HT1080 (cell line): ENCODE data around the gene GCNA. TPM values are rescaled to one million over a fixed set of nuclear protein-coding genes. Genes with fewer than 3 reads are reported as not detected.

ENCODE experiments used
- DNase-seq: peaks from one replicate; pipeline ENCODE4 v3.0.0-alpha.2; 2015; ENCODE audit warnings: low read depth
- polyA plus RNA-seq, 2 experiments: library from polyadenylated mRNA; depleted of rRNA; stranded (reverse); fragments of >200 nt; gene quantifications; 2 replicates each; pipeline ENCODE4 v1.2.3, GENCODE V29; 2015
- total RNA-seq: library from RNA; depleted of rRNA; stranded (reverse); fragments of >200 nt; shearing (Covaris generic); gene quantifications from 2 replicates; pipeline ENCODE4 v1.2.3, GENCODE V29; 2014; rRNA removed

GCNA gene
- total RNA-seq, result 0.87 and 1.4 TPM in 2 replicates
- 0.51 and 0.71 TPM in 2 replicates for polyA plus RNA-seq (2015; cell fraction: cytosol; rRNA removed)
- polyA plus RNA-seq (2015; cell fraction: nucleus; rRNA removed), result 5.1 and 5.6 TPM in 2 replicates

DNA sequence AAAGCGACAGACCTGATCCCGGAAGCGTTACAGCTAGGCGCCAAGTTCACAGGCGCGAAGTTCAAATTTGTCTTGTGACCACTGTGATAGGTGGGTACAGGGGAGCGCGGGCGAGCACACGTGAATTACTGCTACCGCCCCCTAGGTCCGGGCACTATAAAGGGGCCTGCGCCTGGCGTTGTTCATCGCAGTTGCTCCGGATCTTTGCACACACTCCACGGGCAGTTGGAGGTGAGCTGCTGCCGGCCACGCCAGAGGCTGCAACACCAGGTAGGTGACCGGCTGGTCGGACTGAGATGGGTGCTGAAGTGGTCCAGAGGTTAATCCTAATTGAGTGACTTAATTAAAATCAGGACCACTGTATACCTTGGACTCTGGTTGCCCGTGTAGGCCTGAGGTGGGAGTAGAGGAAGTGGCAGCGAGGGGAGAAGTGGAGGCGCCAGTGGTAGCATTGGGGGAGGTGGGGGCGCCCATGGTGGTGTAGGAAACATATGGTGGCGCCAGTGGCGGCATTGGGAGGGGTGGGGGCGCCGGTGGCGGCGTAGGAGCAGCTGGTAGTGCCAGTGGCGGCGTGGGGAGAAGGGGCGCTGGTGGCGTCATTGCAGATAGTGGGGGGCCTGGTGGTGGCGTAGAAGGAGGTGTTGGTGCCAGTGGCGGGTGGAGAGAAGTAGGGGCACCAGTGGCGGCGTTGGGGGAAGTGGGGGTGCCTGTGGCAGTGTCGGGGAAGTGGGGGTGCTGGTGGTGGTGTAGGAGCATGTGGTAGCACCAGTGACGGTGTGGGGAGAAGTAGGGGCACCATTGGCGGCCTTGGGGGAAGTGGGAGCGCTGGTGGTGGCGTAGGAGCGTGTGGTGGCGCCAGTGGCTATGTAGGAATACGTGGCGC is at the start of gene GCNA:
GCNA (plus strand) TSS at position 185 of the 883 bp plus-strand sequence. CDS start 2,385 bp downstream, outside the sequence.
- DNase-seq, result no peak

DNA sequence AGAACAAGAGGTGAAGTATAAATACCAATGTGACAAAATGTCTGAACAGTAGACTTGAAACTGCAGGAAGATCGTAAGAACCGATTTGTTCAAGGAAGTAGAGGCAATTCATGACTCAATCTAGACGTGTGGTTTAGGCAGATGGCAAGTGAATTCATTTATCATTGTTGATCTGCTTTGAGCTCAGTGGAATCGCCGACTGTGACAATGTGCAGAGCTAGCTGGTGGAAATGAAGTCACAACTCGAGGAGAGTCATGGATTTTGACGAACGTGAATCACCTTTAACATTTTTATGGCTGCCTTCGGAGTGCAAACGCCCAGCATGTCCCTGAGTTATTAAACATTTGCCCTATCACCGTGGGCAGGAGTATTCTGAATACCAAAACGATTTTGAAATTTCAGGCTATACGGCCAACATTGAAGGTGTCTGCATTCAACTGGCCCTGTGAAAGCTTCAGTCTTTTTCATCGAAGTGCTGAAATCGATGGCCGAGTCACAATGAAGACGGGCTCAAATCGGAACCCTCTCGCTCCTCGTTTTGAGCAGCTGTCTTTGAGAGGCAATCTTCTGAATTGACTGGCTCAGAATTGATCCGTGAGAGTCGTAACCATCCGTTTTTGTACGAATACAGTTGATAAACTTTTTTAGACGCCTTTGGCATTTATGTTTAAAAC is 46.0 kb upstream of the GCNA start:
- DNase-seq, result peak; percentile 47

DNA sequence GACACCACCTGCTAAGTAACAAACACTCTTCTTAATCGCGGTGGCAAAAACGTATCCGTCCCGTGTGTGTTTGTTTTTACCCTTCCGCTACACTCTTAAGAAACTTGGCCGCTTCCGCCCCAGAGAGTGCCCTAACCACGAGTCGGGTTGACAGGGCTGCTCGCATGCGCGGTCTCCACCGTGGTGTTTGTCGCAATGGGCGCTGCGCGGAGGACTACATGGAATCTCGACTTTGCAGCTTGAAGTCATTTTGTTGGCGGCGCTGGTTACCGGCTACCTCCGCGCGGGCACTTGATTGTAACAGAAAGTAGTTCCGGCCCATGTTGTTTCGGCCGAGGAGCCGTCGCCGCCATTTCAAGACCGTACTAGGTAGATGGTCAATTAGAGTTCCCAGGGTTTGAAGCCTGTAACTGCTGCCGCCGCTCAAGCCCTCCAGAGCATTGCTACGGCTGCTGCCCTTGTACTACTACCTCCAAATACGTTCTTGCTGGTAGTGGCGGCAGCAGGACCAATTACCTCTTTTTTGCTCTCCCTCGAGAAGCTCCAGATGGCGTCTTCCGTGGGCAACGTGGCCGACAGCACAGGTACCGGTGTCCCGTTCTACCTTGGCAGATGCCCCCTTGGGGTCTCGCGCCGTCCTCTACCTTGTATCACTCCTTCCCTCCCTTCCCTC is 45.3 kb upstream of the GCNA start, which contains the start of gene OGT:
OGT (plus strand) TSS at position 352 of the 673 bp plus-strand sequence; CDS start at position 548, 196 bp downstream.
- peak; percentile 91 for DNase-seq

DNA sequence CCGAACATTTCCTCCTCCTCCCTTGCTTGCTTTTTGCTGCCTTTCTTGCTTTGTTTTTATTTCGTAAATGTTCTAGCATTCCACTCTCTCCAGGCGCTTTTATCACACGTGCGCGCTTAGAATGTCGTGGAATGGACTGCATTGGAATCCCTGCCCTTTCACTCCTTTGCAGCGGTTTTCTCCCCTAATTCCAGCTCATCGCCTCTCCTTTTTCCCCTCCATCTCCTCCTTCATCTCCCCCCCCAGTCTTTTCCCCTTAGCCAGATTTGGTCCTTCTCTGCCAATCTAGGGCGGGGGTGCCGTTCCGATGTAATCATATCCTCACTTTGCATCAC is 44.8 kb upstream of the GCNA start:
- DNase-seq, result no peak

- peak; percentile 36 for DNase-seq
These were observed 44.2 kb upstream of the GCNA start for GRCh38 chrX:71533851-71534561.

DNA sequence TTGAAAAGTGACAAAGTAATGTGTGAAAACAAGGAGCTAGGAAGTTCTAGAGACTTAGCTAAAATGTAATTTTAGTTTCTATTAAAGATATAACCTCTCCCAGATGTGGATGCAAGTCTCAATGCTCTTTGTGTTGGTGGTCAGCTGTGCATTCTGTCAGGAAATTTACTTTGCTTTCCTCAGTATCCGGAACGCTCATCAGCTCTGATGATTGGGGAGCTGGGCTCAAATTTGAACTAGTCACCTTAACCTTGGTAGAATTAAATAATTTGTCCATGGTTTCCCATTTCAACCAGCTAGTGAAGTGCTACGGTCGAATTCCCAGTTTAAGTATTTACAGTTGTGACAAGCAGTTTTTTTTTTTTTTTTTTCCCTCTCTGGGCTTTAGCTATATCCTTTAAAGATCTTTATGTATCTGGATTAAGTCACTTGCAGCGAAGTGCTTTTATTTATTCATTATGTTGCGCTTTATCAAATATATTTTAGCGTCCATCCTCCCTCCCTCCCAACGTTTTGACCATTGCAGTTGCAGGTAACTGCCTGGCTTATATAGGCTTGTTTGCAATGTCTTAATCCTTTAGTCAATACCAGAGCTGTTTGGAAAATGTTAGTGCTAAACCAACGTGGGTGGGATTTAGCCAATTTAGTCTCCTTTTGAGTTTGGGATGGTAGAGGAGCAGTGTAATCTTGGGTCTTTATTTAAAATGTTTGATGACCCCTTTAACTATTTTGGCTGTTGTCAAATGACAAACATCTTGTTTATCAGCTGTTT is 43.3 kb upstream of the GCNA start:
- DNase-seq, result no peak

- no peak for DNase-seq
These were observed 42.0 kb upstream of the GCNA start for GRCh38 chrX:71536285-71536684.

DNA sequence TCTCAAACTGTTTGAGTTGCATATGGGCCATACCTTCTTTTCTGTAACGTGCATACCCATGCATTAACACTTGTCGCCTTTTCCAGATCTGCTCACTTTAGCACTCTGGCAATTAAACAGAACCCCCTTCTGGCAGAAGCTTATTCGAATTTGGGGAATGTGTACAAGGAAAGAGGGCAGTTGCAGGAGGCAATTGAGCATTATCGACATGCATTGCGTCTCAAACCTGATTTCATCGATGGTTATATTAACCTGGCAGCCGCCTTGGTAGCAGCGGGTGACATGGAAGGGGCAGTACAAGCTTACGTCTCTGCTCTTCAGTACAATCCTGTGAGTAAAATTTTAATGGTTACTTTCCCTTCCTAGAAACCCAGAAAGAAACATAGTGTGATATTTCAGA is 40.5 kb upstream of the GCNA start:
- DNase-seq, result no peak

DNA sequence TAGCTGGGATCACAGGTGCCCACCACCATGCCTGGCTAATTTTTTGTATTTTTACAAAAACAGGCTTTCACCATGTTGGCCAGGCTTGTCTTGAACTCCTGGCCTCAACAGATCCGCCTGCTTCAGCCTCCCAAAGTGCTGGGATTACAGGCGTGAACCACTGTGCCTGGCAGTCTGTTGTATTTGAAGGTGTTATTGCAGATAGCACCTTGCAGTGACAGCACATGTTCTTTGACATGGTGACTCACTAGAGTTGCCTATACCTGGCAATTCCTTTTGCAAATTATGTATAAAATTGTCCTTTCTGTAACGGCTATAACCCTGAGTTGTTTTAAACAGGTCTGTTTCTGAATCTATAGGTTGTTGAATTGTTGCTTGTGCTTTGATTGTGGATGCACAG is 37.4 kb upstream of the GCNA start:
- no peak for DNase-seq

DNA sequence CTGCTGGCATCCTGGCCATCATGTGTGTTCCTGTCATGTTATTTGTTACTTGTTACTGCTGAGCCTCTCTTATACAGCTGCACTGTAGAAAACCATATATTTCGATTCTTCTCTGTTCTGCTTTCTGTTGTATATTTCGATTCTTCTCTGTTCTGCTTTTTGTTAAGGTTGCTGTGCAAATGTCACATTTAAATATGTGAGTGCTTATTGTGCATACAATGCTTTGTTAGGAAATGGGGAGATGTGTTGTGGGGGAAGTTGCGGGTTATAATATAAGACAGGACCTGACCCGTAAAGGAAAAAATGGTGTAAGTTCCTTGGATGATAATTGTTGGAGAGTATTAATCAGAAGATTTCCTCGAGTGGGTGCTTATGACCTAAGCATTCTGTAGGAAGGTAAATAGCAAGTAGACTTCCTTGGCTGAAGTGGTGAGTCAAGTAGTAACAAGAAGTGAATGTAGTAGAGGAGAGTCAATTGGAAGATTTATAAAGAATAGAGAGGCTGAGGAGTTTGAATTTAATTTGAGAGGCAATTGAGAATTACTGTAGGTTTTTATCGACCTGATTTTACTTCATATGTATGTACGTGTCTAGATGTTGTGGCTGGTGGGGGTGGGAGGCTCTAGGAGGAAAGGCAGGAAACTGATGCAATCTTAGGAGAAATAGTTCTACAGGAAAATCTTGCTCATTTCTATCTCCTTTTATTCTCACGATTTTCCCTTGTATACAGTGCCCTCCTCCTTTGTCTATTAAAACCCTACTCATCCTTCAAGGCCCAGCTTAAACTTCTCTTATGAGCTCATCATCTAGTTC is 36.8 kb upstream of the GCNA start:
- DNase-seq, result peak; percentile 65

- no peak for DNase-seq
These were observed 35.8 kb upstream of the GCNA start for GRCh38 chrX:71542411-71542810.

DNA sequence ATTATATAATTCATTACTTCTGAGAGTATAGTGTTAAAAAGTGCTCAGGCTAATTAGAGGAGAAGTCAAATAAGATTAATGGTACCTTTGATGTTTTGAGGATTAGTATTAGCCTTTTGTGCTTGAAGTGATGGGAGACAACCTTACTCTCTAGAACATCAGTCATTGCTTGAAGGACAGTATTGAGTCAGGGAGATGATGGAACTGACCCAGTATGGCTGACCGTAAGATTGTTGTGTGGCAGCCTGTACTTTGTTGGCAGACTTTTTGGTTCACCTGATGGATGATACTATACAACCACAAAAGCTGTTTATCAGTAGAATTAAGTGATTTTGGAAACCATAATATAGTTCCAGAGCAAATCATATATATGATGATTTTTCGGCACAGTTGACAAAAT is 35.4 kb upstream of the GCNA start:
- DNase-seq, result no peak

DNA sequence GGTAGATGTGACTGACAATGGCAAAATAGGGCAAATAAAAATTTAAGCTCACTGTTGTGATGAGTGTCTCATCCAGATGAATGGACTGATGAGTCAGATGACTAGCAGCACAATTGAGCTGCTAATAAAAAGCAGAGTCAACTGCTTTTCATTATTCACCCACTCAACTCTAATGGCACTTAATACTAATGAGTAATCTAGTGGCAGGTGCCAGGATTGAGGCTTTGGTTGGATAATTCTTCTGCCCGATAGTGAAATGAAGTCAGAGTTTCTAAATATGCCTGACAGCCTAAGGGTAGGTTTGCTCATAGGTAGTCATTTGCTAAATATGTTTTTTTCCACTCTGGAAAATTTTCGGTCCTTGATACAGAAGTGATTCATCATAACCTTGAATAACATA is 34.9 kb upstream of the GCNA start:
- DNase-seq, result peak; percentile 50

- no peak for DNase-seq
These were observed 32.9 kb upstream of the GCNA start for GRCh38 chrX:71545364-71545763.

- DNase-seq, result no peak
These were observed 31.4 kb upstream of the GCNA start for GRCh38 chrX:71546879-71547278.

DNA sequence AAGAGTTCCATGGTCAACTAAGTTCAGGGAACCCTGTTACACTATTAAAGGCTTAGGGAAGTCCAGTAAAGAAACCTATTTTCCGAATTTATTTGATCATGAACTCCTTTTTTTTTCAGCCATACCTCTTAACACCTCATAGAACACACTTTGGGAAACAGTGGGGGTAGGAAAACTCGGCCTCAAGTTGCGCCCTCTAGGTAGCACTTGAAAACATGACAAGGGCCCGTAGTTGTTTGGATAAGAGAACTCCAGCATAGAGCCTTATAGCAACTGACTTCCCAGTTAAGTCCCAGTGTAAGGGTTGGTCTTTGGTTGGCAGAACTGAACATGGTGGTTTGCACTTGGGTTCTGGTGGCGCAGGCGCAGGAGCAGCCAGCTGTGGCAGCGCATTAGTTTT is 30.9 kb upstream of the GCNA start:
- no peak for DNase-seq

DNA sequence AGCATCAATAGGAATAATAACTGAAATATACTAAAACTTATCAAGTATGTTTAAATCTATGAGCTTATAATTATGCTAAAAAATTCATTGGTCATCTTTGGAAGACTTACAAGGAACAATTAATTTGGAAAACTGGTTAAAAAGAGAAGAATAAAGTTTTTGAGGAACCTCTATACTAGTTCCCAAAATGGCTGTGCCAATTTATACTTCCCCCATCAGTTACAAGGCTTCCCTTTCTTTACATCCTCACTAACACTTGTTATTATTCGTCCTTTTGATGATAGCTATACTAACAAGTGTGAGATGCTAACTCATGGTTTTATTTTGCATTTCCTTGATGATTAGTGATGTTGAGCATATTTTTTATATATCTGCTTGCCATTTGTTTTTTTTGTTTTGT is 28.3 kb upstream of the GCNA start:
- DNase-seq, result no peak

- no peak for DNase-seq
These were observed 27.7 kb upstream of the GCNA start for GRCh38 chrX:71550578-71550977.

DNA sequence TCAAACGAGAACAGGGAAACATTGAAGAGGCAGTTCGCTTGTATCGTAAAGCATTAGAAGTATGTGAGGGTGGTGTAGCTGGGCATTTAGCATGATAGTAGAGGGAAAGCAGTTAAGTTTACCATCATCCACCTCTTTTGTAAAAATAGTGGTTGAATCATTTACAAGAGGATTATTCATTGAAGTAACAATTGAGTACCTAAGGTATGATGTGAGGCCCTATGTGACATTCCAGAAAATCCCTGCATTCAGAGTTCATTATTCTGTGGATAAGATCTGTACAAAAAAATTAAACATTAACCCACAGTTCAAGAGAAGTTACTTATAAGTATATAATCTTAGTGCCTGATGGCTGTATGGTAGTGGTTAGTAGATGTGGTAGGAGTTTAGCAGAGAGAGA is 22.2 kb upstream of the GCNA start:
- no peak for DNase-seq

DNA sequence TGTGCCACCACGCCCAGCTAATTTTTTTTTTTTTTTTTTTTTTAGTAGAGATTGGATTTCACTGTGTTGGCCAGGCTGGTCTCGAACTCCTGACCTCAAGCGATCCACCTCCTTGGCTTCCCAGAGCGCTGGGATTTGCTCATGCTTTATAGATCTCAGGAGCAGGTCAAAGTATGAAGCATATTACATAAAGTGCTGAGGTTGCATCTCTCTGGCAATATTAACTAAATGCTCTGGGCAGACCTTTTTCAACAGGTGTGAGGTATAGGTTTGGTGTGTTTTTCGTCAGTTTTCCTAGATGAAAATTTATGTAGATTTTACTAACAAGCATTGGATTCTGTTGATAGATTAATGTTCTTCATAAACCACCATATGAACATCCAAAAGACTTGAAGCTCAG is 19.3 kb upstream of the GCNA start:
- DNase-seq, result no peak
